ENCODE results near the gene HS6ST2.

The HS6ST2 gene

GRCh38 chrX:132842460-132843238 lies 115.8 kb downstream of the HS6ST2 start:
- H3K4me2 ChIP-seq (ENCODE audit: low read length): no peak overlapping the region
- peaks cover 51% of the 10 kb centered on the region for H3K27me3 ChIP-seq (ENCODE audit: control insufficient read depth, insufficient read depth, low read length)
- H3K9me3 ChIP-seq (replicated peaks; ENCODE audit: low read length): no peaks in the 10 kb centered on the region
- H3K4me3 ChIP-seq (ENCODE audit: low read length): no peak overlapping the region
- H3K36me3 ChIP-seq (ENCODE audit: insufficient read depth, low read length): no peaks in the 10 kb centered on the region
- H3K4me1 ChIP-seq (ENCODE audit: control insufficient read depth, insufficient read depth, low read length): no peaks in the 10 kb centered on the region
- H3K9ac ChIP-seq (ENCODE audit: low read depth, low read length): no peak overlapping the region

GRCh38 chrX:132837967-132838366 lies 120.5 kb downstream of the HS6ST2 start:
- Histone ChIP-seq H3K9ac (ENCODE audit: low read depth, low read length) (no peak overlapping the region), H3K4me2 (ENCODE audit: low read length) (no peak overlapping the region), H3K4me1 (ENCODE audit: control insufficient read depth, insufficient read depth, low read length) (peaks cover 6% of the 10 kb centered on the region)

GRCh38 chrX:132837126-132837525 lies 121.3 kb downstream of the HS6ST2 start:
- Histone ChIP-seq H3K9me3 (replicated peaks; ENCODE audit: low read length) (no peaks in the 10 kb centered on the region), H3K27me3 (ENCODE audit: control insufficient read depth, insufficient read depth, low read length) (peaks cover 46% of the 10 kb centered on the region), H3K4me3 (ENCODE audit: low read length) (no peak overlapping the region), H3K4me1 (ENCODE audit: control insufficient read depth, insufficient read depth, low read length) (peaks cover 6% of the 10 kb centered on the region), H3K36me3 (ENCODE audit: insufficient read depth, low read length) (no peaks in the 10 kb centered on the region), H3K9ac (ENCODE audit: low read depth, low read length) (no peak overlapping the region), H3K4me2 (ENCODE audit: low read length) (no peak overlapping the region)

More at GRCh38 chrX:132837967-132838366, 120.5 kb downstream of the HS6ST2 start:
- Histone ChIP-seq H3K27me3 (ENCODE audit: control insufficient read depth, insufficient read depth, low read length) (peaks cover 53% of the 10 kb centered on the region), H3K36me3 (ENCODE audit: insufficient read depth, low read length) (no peaks in the 10 kb centered on the region), H3K4me3 (ENCODE audit: low read length) (no peak overlapping the region), H3K9me3 (replicated peaks; ENCODE audit: low read length) (no peaks in the 10 kb centered on the region)

- Histone ChIP-seq H3K27me3 (ENCODE audit: control insufficient read depth, insufficient read depth, low read length) (peaks cover 45% of the 10 kb centered on the region), H3K9ac (ENCODE audit: low read depth, low read length) (no peak overlapping the region), H3K9me3 (replicated peaks; ENCODE audit: low read length) (no peaks in the 10 kb centered on the region), H3K4me1 (ENCODE audit: control insufficient read depth, insufficient read depth, low read length) (peaks cover 6% of the 10 kb centered on the region), H3K36me3 (ENCODE audit: insufficient read depth, low read length) (no peaks in the 10 kb centered on the region), H3K4me3 (ENCODE audit: low read length) (no peak overlapping the region), H3K4me2 (ENCODE audit: low read length) (no peak overlapping the region)
Observed at GRCh38 chrX:132836471-132836870, 122.0 kb downstream of the HS6ST2 start.

GRCh38 chrX:132834741-132835140 lies 123.7 kb downstream of the HS6ST2 start:
- no peaks in the 10 kb centered on the region for H3K36me3 ChIP-seq (ENCODE audit: insufficient read depth, low read length)
- no peaks in the 10 kb centered on the region for H3K9me3 ChIP-seq (replicated peaks; ENCODE audit: low read length)
- no peak overlapping the region for H3K9ac ChIP-seq (ENCODE audit: low read depth, low read length)
- H3K4me2 ChIP-seq (ENCODE audit: low read length): no peak overlapping the region
- peaks cover 6% of the 10 kb centered on the region for H3K4me1 ChIP-seq (ENCODE audit: control insufficient read depth, insufficient read depth, low read length)
- H3K27me3 ChIP-seq (ENCODE audit: control insufficient read depth, insufficient read depth, low read length): peaks cover 46% of the 10 kb centered on the region
- H3K4me3 ChIP-seq (ENCODE audit: low read length): no peak overlapping the region

GRCh38 chrX:132834109-132834508 lies 124.3 kb downstream of the HS6ST2 start:
- Histone ChIP-seq H3K9ac (ENCODE audit: low read depth, low read length) (no peak overlapping the region), H3K36me3 (ENCODE audit: insufficient read depth, low read length) (no peaks in the 10 kb centered on the region), H3K4me2 (ENCODE audit: low read length) (no peak overlapping the region), H3K9me3 (replicated peaks; ENCODE audit: low read length) (no peaks in the 10 kb centered on the region), H3K27me3 (ENCODE audit: control insufficient read depth, insufficient read depth, low read length) (peaks cover 50% of the 10 kb centered on the region), H3K4me1 (ENCODE audit: control insufficient read depth, insufficient read depth, low read length) (peaks cover 6% of the 10 kb centered on the region), H3K4me3 (ENCODE audit: low read length) (no peak overlapping the region)

- peaks cover 6% of the 10 kb centered on the region for H3K4me1 ChIP-seq (ENCODE audit: control insufficient read depth, insufficient read depth, low read length)
- no peaks in the 10 kb centered on the region for H3K9me3 ChIP-seq (replicated peaks; ENCODE audit: low read length)
- no peak overlapping the region for H3K4me2 ChIP-seq (ENCODE audit: low read length)
- no peak overlapping the region for H3K9ac ChIP-seq (ENCODE audit: low read depth, low read length)
- H3K36me3 ChIP-seq (ENCODE audit: insufficient read depth, low read length): no peaks in the 10 kb centered on the region
- no peak overlapping the region for H3K4me3 ChIP-seq (ENCODE audit: low read length)
- peaks cover 50% of the 10 kb centered on the region for H3K27me3 ChIP-seq (ENCODE audit: control insufficient read depth, insufficient read depth, low read length)
Observed at GRCh38 chrX:132833373-132833772, 125.1 kb downstream of the HS6ST2 start.

- H3K36me3 ChIP-seq (ENCODE audit: insufficient read depth, low read length): no peaks in the 10 kb centered on the region
- H3K4me3 ChIP-seq (ENCODE audit: low read length): no peak overlapping the region
- H3K4me2 ChIP-seq (ENCODE audit: low read length): no peak overlapping the region
- H3K9me3 ChIP-seq (replicated peaks; ENCODE audit: low read length): no peaks in the 10 kb centered on the region
- peaks cover under 1% of the 10 kb centered on the region for H3K4me1 ChIP-seq (ENCODE audit: control insufficient read depth, insufficient read depth, low read length)
- peaks cover 50% of the 10 kb centered on the region for H3K27me3 ChIP-seq (ENCODE audit: control insufficient read depth, insufficient read depth, low read length)
- H3K9ac ChIP-seq (ENCODE audit: low read depth, low read length): no peak overlapping the region
Observed at GRCh38 chrX:132831336-132831973, 127.0 kb downstream of the HS6ST2 start.

GRCh38 chrX:132822634-132823012 lies 135.8 kb downstream of the HS6ST2 start:
- H3K9me3 ChIP-seq (replicated peaks; ENCODE audit: low read length): no peaks in the 10 kb centered on the region
- peaks cover 8% of the 10 kb centered on the region for H3K27me3 ChIP-seq (ENCODE audit: control insufficient read depth, insufficient read depth, low read length)
- no peak overlapping the region for H3K4me3 ChIP-seq (ENCODE audit: low read length)
- H3K4me2 ChIP-seq (ENCODE audit: low read length): no peak overlapping the region
- H3K9ac ChIP-seq (ENCODE audit: low read depth, low read length): no peak overlapping the region
- H3K36me3 ChIP-seq (ENCODE audit: insufficient read depth, low read length): no peaks in the 10 kb centered on the region
- no peaks in the 10 kb centered on the region for H3K4me1 ChIP-seq (ENCODE audit: control insufficient read depth, insufficient read depth, low read length)

GRCh38 chrX:132821974-132822633 lies 136.3 kb downstream of the HS6ST2 start:
- no peak overlapping the region for H3K4me2 ChIP-seq (ENCODE audit: low read length)
- peaks cover 4% of the 10 kb centered on the region for H3K27me3 ChIP-seq (ENCODE audit: control insufficient read depth, insufficient read depth, low read length)
- no peaks in the 10 kb centered on the region for H3K36me3 ChIP-seq (ENCODE audit: insufficient read depth, low read length)
- no peaks in the 10 kb centered on the region for H3K9me3 ChIP-seq (replicated peaks; ENCODE audit: low read length)
- H3K4me3 ChIP-seq (ENCODE audit: low read length): no peak overlapping the region
- H3K9ac ChIP-seq (ENCODE audit: low read depth, low read length): no peak overlapping the region
- H3K4me1 ChIP-seq (ENCODE audit: control insufficient read depth, insufficient read depth, low read length): no peaks in the 10 kb centered on the region

- H3K4me2 ChIP-seq (ENCODE audit: low read length): no peak overlapping the region
- no peak overlapping the region for H3K4me3 ChIP-seq (ENCODE audit: low read length)
- H3K27me3 ChIP-seq (ENCODE audit: control insufficient read depth, insufficient read depth, low read length): peaks cover 7% of the 10 kb centered on the region
Observed at GRCh38 chrX:132820675-132821074, 137.8 kb downstream of the HS6ST2 start.

More at GRCh38 chrX:132820675-132821074, 137.8 kb downstream of the HS6ST2 start:
- Histone ChIP-seq H3K36me3 (ENCODE audit: insufficient read depth, low read length) (no peaks in the 10 kb centered on the region), H3K9ac (ENCODE audit: low read depth, low read length) (no peak overlapping the region), H3K4me1 (ENCODE audit: control insufficient read depth, insufficient read depth, low read length) (no peaks in the 10 kb centered on the region), H3K9me3 (replicated peaks; ENCODE audit: low read length) (no peaks in the 10 kb centered on the region)
